ENCODE data around the gene CRLF1.

- TF ChIP-seq POLR2AphosphoS5 (IDR thresholded peaks at IDR 0.05; ENCODE audit: low read depth, low read length) (no peak), CTCF (IDR thresholded peaks at IDR 0.05; ENCODE audit: control extremely low read depth in 1 of 3, insufficient read depth in 1 of 3, low read depth in 1 of 3, low read length in 3 of 3) (no peak)
These were observed 47.9 kb upstream of the CRLF1 start for GRCh38 chr19:18654469-18654868.

Measured in H1 (cell line).